GM19238 (cell line): ENCODE measurements around the gene TAS2R1.

Source experiments
- DNase-seq: peaks from one replicate; pipeline ENCODE4 v3.0.0; 2011; ENCODE audit warnings: low spot score; ENCODE audit not compliant: insufficient read length

Gene TAS2R1

DNA sequence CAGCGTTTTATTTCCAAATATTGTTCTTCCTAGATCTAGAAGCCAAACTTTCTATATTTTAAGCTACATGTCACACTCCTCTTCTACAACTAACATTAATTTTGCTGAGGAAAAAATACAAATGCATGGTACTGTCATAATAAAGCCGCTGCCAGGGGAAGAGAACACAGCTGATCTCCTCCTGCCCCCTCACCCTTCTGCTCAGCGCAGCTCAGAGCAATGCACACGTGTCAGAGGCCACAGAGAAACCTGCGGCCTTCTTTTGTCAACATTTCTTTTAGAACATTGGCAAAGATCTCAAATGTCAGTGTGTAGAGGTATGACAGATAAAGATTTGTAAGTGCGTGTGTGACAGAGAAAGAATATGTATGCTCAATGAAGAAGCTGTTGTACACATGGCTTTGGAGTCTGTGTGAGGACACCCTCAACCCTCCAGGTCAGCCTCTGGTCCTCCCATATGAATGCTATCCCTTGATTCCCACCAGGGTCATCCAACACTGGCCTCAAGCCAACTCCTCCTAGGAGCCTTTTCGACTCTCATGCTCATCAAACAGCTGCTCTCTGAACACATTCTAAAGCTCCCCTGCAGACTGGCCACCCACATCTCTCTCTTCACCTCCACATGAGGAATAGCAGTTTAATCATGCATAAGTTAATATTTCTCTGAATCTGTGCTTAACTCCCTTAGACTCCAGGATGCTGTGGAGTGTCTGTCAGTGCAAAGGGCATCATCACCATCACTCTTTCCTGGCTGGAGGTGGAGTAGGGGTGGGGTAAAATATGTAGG is 40.9 kb downstream of the TAS2R1 start:
- DNase-seq, result no peak

DNA sequence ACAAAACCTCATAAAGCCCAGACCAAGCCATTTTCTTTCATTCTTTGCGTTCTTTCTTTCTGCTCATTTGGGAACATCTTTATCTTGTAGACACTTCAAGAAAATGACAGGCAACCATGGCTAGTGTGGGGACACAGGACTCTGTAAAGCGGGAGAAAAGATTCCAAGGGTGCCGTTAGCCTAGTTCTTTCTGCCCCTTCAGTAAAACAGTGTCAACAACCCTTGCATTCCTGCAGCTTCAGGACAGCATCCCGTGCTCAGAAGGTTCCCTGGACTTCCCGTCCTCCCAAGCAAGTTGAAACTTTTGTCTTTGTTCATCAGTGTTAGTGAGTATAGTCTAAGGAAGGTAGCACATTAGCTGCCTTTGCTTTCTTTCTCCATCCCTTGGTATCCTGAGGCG is 41.9 kb downstream of the TAS2R1 start:
- no peak for DNase-seq

DNA sequence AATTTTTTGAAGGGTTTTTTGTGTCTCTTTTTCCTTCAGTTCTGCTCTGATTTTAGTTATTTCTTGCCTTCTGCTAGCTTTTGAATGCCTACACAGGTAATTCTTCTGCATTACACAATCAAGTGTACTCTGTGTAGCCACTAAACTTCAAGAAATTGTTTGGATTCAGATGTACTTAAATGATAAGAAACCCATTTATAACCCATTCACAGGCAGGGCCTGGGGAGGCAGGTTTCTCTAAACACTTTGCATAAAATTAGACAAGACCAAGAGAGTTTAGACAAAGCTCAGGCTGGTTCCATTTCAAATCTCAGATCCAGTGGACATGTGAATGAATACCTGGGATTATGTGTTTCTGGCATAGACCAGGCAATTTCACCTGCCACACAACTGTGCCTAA is 43.0 kb downstream of the TAS2R1 start:
- no peak for DNase-seq

DNA sequence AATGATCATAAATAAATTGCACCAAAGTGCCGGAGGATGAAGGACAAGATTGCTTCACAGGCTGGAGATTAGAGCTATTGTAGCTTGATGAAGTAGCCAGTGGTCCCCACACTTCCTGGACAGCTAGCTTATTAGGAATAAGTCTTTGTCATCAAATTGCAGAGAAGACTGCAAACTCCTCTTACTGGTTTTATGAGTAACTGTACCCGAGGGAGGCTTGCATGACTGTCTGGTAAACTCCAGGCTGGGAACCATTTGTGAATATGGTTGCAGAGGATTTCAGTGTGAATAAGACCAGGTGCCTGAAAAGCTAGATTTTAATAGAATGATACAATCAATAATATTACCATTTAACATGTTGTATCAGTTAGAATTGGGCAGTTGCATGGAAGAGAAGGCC is 47.7 kb downstream of the TAS2R1 start:
- DNase-seq, result no peak
